Vagina (tissue), 2 donors: ENCODE measurements around the gene ATP5PD. TPM values are rescaled to one million over a fixed set of nuclear protein-coding genes. Genes with fewer than 3 reads are reported as not detected.

ENCODE experiments used
- DNase-seq, 2 donors: peaks; one replicate each; pipeline ENCODE4 v3.0.0-alpha.2; 2017; ENCODE audit errors: extremely low spot score in 2 of 2
- H3K27ac ChIP-seq: fragments of 200-600 bp; sonication (generic); one replicate; pipeline ENCODE4 v1.5.1; 2019
- H3K27me3 ChIP-seq: fragments of 200-600 bp; sonication (generic); one replicate; pipeline ENCODE4 v1.5.1; 2019
- H3K36me3 ChIP-seq, 2 donors: fragments of 200-600 bp; sonication (generic); one replicate each; pipeline ENCODE4 v1.5.1; 2017 to 2019
- H3K4me1 ChIP-seq: fragments of 200-600 bp; sonication (generic); one replicate; pipeline ENCODE4 v1.5.1; 2019
- H3K4me3 ChIP-seq, 2 donors: fragments of 200-600 bp; sonication (generic); 1 replicate in 1 of 2; 2 replicates in 1 of 2; pipeline ENCODE4 v1.5.1; 2016 to 2019
- H3K9me3 ChIP-seq: fragments of 200-600 bp; sonication (generic); one replicate; pipeline ENCODE4 v1.5.1; 2019
- POLR2A ChIP-seq, 2 donors: fragments of 450-650 bp; IDR thresholded peaks; one replicate each; pipeline ENCODE4 v1.6.1; 2017; ENCODE audit warnings: antibody characterized with exemption in 2 of 2, mild to moderate bottlenecking in 2 of 2, moderate library complexity in 2 of 2
- POLR2AphosphoS5 ChIP-seq, 2 donors: sonication (generic); formaldehyde crosslinking; IDR thresholded peaks; one replicate each; pipeline ENCODE4 v1.9.0; 2017; ENCODE audit warnings: antibody characterized with exemption in 2 of 2, mild to moderate bottlenecking in 2 of 2, low read depth in 1 of 2; ENCODE audit not compliant: insufficient read depth in 1 of 2
- intact Hi-C: fragments of 100-400 bp; cut with DNase I; formaldehyde crosslinking; loops from one replicate; pipeline ENCODE4 v1.15.1; 2023
- total RNA-seq: library from RNA; depleted of rRNA; stranded (reverse); fragments of >200 nt; gene quantifications from one replicate; pipeline ENCODE4 v1.2.3, GENCODE V29; 2016
- TF ChIP-seq, protein P1 (sequence below), 3 experiments: fragments of 450-650 bp in 2 of 3; fragments of 200-600 bp in 1 of 3; sonication (generic) in 1 of 3; IDR thresholded peaks; one replicate each; pipeline ENCODE4 v1.5.1; 2017 to 2019; ENCODE audit warnings: antibody characterized with exemption in 3 of 3, mild to moderate bottlenecking in 2 of 3, moderate library complexity in 2 of 3

The ATP5PD gene
- total RNA-seq, 1 donor from 2014 or later: 149 TPM

DNA sequence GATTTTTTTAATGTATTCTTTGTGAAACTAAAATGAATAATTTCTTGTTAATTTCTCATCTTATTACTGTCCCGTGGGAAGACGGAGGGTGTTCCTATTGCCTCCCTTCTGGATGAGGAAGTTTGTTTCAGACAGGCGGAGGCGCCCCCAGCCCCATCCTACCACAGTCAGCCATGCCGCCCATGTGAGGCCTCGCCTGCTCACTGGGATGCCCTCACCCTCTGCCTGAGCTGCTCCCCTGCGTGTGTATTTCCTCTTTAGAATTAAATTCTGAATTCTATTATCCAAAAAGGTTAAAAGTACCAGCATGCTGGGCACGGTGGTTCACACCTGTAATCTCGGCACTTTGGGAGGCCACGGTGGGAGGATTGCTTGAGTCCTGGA, 14.3 kb upstream of the ATP5PD start:
- H3K4me3 ChIP-seq: no peak overlapping the region
- no peak overlapping the region for H3K27ac ChIP-seq
- intact Hi-C loops: no loop called here
- H3K4me1 ChIP-seq: peaks cover 4% of the 10 kb centered on the region
- H3K36me3 ChIP-seq: peaks cover 0 to 49% of the 10 kb centered on the region in 2 donors
- H3K9me3 ChIP-seq: no peaks in the 10 kb centered on the region
- no peak for DNase-seq
- no peak for TF ChIP-seq POLR2A (IDR thresholded peaks at IDR 0.05)
- TF ChIP-seq POLR2AphosphoS5 (IDR thresholded peaks at IDR 0.05; ENCODE audit: insufficient read depth in 1 of 2, low read depth in 1 of 2): no peak
- TF ChIP-seq, protein P1, sequence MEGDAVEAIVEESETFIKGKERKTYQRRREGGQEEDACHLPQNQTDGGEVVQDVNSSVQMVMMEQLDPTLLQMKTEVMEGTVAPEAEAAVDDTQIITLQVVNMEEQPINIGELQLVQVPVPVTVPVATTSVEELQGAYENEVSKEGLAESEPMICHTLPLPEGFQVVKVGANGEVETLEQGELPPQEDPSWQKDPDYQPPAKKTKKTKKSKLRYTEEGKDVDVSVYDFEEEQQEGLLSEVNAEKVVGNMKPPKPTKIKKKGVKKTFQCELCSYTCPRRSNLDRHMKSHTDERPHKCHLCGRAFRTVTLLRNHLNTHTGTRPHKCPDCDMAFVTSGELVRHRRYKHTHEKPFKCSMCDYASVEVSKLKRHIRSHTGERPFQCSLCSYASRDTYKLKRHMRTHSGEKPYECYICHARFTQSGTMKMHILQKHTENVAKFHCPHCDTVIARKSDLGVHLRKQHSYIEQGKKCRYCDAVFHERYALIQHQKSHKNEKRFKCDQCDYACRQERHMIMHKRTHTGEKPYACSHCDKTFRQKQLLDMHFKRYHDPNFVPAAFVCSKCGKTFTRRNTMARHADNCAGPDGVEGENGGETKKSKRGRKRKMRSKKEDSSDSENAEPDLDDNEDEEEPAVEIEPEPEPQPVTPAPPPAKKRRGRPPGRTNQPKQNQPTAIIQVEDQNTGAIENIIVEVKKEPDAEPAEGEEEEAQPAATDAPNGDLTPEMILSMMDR (IDR thresholded peaks at IDR 0.05): no peak
- no peaks in the 10 kb centered on the region for H3K27me3 ChIP-seq

DNA sequence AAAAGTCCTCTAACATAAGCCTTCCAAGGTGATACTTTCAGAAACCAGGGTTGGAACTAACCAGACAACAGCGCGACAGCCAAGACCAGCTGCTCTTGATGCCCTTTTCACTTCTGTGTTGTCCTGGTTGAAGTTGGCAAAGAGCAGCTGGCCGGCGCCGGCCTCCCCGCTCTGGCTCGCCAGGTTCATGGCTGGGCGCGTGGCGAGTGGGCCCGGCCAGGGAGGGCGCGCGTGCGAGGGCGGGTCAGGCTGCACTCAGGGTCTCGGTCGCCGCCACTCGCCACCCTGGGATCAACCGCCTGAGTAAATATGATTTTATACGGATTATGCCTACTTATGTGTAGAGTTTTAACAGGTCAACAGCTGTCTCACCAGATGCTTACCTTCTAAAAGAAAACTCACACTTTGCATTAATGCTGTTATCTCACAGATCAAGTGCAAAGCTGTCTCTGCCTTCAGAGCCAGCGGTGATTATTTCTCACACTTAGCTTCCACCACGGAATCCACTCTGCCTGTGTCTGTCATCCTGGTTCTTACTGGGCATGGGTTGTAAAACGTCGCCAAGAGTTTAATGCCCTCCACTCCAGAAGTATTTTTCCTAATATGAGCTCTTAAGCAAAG, 13.8 kb upstream of the ATP5PD start:
- Histone ChIP-seq H3K36me3 (peaks cover 0 to 54% of the 10 kb centered on the region in 2 donors), H3K9me3 (no peaks in the 10 kb centered on the region), H3K27me3 (no peaks in the 10 kb centered on the region), H3K4me3 (no peak overlapping the region), H3K4me1 (peaks cover 4% of the 10 kb centered on the region), H3K27ac (peak overlapping the region; percentile 9)
- intact Hi-C loops: no loop called here
- TF ChIP-seq POLR2AphosphoS5 (IDR thresholded peaks at IDR 0.05; ENCODE audit: insufficient read depth in 1 of 2, low read depth in 1 of 2): no peak
- TF ChIP-seq POLR2A (IDR thresholded peaks at IDR 0.05): no peak
- TF ChIP-seq, protein P1 (IDR thresholded peaks at IDR 0.05): no peak
- no peak for DNase-seq

DNA sequence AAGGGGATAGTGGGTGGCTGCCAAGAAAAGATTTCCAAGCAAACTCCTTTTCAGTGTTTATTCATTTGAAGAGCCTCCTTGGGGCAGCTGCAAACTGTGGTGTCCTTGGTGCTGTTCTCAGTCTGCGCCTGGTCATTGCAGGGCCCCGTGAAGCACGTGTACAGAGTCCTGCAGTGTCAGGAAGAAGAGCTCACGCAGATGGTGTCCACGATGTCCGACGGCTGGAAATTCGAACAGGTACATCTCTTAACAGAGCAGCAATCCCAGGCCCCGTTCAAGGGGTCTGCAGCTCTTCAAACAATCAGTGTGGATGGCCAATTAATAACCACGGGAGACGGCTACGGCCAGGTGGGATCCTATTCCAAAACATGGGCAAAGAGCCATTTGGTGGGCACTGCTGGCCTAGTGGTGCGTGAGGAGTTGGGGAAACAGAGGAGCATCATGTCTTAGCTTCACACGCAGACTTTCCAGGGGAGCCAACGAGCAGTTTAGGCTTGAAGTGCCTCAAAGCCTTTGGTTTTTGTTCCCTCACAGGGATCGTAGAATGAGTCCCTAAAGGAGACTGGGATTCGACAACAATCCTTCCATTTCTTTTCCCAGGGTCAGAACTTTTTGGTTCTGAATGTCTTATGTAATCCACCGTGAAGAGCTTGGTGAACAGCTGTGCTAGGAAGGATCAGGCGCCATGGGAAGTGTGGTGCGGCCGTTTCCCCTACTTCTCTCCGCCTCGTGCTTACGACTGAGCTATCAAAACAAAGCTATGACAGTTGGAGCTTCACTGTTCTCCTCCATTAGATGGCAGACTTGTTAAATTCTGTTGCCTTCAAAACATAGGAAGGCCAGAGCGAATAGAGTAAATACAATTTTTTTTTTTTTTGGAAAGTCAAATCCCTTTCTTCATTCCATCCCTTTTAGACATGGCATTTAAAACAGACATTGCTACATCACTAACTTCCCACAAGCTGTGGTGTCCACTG, 12.9 kb upstream of the ATP5PD start:
- intact Hi-C loops: no loop called here
- no peaks in the 10 kb centered on the region for H3K27me3 ChIP-seq
- H3K4me3 ChIP-seq: no peak overlapping the region
- no peaks in the 10 kb centered on the region for H3K9me3 ChIP-seq
- peaks cover 0 to 55% of the 10 kb centered on the region in 2 donors for H3K36me3 ChIP-seq
- TF ChIP-seq POLR2AphosphoS5 (IDR thresholded peaks at IDR 0.05; ENCODE audit: insufficient read depth in 1 of 2, low read depth in 1 of 2): no peak
- no peak for TF ChIP-seq POLR2A (IDR thresholded peaks at IDR 0.05)
- TF ChIP-seq, protein P1 (IDR thresholded peaks at IDR 0.05): peak in 2 of 3 experiments; percentile 21 to 41
- peaks cover 4% of the 10 kb centered on the region for H3K4me1 ChIP-seq
- DNase-seq: no peak
- peak overlapping the region; percentile 9 for H3K27ac ChIP-seq

DNA sequence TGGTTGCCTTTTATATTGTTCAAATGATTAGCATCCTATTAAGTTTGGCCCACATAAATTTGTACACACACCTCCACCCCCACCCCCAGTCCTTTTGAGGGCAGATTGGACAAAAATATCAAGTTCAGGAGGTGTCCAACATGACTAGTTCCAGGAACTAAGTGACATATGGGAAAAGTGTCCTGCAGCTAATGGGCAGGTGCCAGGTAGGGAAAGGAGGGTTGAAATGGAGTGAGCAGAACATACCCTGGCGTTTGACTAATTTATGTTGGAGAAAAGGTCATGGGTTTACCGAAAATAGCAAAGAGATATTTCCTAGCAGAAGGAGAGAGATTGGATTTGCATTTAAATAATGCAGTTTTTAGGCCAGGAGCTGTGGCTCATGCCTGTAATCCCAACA, 5.2 kb upstream of the ATP5PD start:
- no peaks in the 10 kb centered on the region for H3K9me3 ChIP-seq
- H3K27me3 ChIP-seq: no peaks in the 10 kb centered on the region
- peaks cover 0 to 54% of the 10 kb centered on the region in 2 donors for H3K36me3 ChIP-seq
- H3K4me1 ChIP-seq: peaks cover 20% of the 10 kb centered on the region
- H3K27ac ChIP-seq: no peak overlapping the region
- TF ChIP-seq POLR2AphosphoS5 (IDR thresholded peaks at IDR 0.05; ENCODE audit: insufficient read depth in 1 of 2, low read depth in 1 of 2): no peak
- TF ChIP-seq POLR2A (IDR thresholded peaks at IDR 0.05): no peak
- TF ChIP-seq, protein P1 (IDR thresholded peaks at IDR 0.05): no peak
- intact Hi-C loops: no loop called here
- no peak overlapping the region for H3K4me3 ChIP-seq
- DNase-seq: no peak
